HG03025 (cell line): ENCODE measurements around the gene ARMC10.
"Not testable (repeated sequence)": the region's sequence is repeated elsewhere in the genome, so short reads cannot be mapped to it uniquely, and the experiment has no call there.

Experiments
- ATAC-seq: cut with Tn5 transposase; IDR thresholded peaks from one replicate; pipeline ENCODE4 v1.9.1; 2021; ENCODE audit warnings: mild to moderate bottlenecking, moderate library complexity; ENCODE audit not compliant: unreplicated experiment, low FRiP score

ARMC10 gene

DNA sequence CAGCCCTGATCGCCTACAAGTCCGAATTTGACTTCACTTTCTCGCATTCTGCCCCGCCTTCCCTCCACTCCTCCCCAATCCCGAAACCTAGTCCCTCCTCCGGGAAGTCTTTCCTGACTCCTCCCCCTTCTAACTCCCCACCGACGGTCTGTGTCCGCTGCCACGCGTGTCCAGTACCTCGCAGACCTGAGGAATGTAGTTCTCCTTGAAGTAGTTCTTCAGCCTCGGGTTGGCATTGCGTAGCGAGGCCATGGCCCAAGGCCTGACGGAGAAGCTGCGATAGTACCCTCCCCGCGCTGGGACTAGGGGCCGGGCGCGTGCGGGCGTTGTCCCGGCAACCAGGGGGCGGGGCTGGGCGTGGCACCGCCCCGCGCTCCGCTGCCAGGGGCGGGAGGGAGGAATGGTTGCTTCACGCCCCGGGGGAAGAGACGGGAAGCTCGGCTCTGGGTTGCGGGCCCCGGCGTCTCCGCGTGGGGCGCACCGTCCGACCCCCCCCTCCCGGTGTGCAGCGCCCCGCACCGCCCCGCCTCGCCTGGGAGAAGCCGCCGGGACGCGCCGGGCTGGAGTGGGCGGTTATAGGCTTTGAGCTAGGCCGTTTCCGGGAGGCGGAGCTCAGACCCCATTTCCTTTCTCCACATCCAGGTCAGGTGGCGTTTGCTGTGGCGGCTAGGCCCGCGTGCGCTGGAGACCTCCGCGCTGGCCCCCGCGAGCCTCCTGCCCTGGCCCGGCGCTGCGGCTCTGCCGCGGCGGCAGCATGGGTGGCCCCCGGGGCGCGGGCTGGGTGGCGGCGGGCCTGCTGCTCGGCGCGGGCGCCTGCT, at the start of gene ARMC10, which contains the start of gene FBXL13:
Gene ARMC10, plus strand, starts transcription at position 622 of the 818 bp plus-strand sequence. Its CDS starts 133 bp downstream, at position 755.
Gene FBXL13, minus strand, starts transcription at position 278 of the 818 bp plus-strand sequence.
- ATAC-seq = peak; percentile 91

DNA sequence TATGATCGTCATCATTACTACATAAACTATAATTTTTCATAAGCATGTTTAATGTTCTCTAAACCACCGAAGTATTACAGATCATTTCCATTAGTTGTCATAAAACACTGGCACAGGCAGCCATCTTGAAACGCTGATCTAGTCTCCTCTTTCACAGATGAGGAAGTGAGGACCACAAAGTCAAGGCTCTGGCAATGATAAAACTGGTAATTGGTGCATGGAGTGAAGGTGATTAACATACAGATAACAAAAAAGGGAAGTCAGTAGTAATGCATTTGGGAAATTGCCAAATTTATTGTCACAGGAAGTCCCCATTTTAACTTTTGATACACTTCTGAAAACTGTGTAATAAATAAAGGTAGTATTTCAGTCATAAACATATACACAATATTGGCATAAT, 49.6 kb upstream of the ARMC10 start:
- no peak for ATAC-seq

DNA sequence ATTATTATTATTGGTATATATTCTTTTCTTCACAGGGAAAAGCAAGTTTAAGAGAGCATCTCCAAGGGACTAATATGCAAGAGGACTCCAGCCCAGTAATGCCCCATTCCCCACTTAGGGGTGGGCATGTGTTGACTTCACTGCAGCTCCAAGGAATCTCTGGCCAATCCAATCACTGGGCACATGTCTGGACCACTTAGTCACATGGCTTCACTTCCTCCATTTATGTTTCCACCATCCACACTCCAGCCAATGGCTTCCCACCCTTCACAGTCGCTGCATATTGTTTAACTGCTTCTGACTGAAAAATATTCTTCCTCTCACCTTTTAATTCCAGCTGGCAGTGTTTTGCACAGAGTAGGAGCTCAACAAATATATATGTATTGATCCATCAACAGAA, 43.9 kb upstream of the ARMC10 start:
- no peak for ATAC-seq

DNA sequence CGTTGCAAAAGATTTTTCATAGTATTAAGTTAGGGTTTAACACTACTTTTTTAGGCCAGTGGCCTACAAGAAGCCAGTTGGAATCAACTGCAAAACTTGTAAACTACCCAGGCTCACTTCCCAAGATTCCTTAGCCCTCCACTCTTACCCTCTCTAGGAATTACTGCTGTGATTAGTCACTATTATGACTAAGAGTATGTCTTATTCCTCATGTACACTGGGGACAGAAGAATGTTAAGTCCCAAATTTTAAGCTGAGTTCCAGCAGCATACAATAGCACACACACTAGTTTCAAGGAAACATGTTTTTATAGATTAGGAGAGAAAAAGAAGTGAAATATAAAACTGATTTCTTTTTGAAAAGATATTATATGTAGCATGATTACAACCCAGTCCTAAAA, 43.2 kb upstream of the ARMC10 start:
- no peak for ATAC-seq

DNA sequence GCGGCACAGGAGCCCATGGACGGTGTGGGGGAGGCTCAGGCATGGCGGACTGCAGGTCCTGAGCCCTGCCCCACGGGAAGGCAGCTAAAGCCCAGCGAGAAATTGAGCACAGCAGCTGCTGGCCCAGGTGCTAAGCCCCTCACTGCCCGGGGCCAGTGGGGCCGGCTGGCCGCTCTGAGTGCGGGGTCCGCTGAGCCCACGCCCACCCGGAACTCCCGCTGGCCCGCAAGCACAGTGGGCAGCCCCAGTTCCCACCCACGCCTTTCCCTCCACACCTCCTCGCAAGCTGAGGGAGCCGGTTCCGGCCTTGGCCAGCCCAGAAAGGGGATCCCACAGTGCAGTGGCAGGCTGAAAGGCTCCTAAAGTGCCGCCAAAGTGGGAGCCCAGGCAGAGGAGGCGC, 40.6 kb upstream of the ARMC10 start:
- ATAC-seq = not testable (repeated sequence)

DNA sequence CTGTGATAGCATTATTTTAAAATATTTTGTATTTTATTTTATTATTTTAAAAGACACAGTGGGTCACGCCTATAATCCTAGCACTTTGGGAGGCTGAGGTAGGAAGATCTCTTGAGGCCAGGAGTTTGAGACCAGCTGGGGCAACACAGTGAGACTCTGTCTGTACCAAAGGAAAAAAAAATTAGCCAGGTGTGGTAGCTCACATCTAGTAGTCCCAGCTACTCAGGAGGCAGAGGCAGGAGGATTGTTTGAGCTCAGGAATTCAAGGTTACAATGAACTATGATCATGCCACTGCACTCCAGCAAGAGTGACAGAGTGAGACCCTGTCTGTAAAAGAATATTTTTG, 37.5 kb upstream of the ARMC10 start:
- no peak for ATAC-seq

DNA sequence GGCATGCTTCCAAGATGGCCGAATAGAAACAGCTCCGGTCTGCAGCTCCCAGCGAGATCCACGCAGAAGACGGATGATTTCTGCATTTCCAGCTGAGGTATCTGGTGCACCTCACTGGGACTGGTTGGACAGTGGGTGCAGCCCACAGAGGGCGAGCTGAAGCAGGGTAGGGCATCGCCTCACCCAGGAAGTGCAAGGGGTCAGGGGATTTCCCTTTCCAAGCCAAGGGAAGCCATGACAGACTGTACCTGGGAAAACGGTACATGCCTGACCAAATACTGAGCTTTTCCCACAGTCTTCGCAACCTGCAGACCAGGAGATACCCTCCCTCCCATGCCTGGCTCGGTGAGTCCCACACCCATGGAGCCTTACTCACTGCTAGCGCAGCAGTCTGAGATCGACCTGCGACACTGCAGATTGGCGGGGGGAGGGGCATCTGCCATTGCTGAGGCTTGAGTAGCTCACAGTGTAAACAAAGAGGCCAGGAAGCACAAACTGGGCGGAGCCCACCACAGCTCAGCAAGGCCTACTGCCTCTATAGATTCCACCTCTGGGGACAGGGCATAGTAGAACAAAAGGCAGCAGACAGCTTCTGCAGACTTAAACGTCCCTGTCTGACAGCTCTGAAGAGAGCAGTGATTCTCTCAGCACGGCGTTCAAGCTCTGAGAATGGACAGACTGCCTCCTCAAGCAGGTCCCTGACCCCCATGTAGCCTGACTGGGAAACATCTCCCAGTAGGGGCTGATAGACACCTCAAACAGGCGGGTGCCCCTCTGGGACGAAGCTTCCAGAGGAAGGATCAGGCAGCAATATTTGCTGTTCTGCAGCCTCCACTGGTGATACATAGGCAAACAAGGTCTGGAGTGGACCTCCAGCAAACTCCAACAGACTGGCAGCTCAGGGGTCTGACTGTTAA, 36.9 kb upstream of the ARMC10 start:
- ATAC-seq = not testable (repeated sequence)

DNA sequence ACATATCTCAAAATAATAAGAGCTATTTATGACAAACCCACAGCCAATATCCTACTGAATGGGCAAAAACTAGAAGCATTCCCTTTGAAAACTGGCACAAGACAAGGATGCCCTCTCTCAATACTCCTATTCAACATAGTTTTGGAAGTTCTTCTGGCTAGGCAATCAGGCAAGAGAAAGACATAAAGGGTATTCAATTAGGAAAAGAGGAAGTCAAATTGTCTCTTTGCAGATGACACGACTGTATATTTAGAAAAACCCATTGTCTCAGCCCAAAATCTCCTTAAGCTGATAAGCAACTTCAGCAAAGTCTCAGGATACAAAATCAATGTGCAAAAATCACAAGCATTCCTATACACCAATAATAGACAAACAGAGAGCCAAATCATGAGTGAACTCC, 33.1 kb upstream of the ARMC10 start:
- not testable (repeated sequence) for ATAC-seq

DNA sequence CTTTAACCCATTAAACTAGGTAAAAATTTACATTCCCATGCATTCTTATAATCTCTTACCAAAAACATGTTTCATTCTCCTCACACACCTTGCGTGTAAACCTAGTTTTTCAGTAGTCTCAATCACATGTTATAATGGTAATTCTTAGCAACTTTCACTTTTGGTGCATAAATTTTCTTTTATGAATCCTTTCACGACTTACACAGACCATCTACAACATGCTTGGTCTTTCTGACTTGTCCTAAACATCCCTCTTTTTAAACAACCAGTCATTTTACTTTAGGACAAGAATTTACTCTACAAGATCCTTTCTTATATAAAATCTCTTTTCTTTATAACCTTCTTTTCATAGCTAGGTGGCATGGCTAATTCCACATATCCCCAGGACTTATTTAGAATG, 26.1 kb upstream of the ARMC10 start:
- no peak for ATAC-seq

DNA sequence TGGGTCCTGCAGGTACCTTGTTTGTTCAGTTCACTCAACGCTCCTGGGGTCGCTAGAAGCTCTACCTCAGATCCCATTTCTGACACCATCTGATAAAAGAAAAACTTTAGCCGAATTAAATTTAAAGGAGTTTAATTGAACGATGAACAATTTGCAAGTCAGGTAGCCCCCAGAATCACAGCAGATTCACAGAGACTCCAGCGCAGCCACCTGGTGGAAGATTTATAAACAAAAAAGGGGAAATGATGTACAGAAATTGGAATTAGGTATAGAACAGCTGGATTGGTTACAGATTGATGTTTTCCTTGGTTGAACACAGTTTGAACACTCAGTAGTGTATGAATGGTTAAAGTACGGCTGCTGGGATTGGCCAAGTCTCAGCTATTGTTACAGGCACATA, 23.4 kb upstream of the ARMC10 start:
- ATAC-seq = no peak

DNA sequence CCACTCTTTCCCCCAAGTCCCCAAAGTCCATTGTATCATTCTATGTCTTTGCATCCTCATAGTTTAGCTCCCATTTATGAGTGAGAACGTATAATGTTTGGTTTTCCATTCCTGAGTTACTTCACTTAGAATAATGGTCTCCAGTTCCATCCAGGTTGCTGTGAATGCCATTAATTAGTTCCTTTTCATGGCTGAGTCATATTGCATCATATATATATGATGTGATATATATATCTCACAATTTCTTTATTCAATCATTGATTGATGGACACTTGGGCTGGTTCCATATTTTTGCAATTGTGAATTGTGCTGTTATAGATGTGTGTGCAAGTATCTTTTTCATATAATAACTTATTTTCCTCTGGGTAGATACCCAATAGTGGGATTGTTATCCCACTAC, 18.9 kb upstream of the ARMC10 start:
- ATAC-seq = not testable (repeated sequence)

DNA sequence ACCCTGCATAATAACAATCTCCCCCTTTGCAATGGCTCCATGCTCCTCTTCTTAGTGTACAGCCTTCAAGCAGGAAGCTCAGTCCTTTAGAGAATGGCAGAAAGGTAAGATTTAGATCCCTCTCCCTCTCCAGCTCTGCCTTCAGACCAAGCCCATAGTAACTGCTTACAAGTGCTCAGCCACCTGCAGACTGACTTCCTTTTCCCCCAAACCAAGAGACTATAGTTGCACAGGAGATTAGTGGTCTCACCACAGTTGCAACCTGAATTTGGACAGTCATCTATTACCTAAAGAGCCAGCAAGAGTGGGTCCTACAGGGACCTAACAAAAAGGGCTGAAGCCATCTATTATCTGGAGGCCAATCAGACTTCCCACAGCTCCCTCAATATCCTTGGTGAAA, 16.8 kb upstream of the ARMC10 start:
- no peak for ATAC-seq

DNA sequence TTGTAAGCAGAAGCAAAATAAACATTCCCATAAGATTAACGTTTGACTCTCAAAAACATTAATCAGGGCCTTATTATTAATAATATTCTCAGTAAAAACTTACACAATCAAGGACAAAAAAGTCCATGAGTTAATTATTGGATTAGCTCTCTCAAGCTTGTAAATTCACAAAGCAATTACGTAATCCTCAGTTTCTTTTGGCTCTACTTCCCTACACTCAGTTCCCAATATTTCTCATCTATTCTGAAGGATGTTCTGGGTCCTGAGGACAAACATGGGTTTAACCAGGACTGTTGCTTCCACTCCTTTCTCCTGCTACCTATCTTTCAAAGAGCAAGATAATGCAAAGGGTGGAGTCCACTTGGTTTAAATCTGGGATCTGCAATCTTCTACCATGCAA, 15.5 kb upstream of the ARMC10 start:
- ATAC-seq = no peak

DNA sequence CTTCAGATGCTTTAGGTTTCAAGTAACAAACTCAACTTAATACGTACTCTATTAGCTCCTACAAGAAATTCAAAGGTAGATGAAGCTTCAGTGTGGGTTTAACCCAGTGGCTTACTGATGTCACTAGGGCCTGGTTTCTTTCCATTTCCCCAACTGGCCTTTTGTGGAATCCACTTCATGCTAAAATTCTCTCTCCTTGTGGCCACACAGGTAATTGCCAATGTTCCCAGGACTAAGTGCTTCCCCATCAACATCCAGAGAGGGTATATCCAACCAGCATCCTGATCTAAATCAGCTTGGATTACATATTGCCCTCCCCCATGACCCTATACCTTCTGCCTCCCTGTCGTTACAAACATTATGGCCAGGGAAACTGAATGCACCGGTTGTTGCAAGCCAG, 11.0 kb upstream of the ARMC10 start:
- no peak for ATAC-seq

DNA sequence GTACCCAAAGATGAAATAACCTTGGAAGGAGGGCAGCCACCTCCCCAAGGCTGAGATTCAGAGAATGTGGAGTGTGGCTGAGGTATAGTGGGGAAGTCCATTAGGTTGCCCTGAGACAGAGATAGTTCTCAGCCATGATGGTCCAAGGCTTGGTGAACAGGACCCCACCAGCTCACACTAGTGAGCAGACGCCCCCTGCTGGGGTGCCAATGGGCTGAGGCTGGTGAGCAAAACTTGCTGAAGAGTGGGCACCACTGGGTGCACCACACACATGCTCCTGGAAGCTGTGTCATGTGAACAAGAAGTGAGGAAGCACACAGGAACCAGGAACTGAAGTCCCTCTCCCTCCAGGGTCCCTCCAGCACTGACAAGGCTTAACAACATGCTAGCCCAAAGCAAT, 9.3 kb upstream of the ARMC10 start:
- ATAC-seq = no peak

DNA sequence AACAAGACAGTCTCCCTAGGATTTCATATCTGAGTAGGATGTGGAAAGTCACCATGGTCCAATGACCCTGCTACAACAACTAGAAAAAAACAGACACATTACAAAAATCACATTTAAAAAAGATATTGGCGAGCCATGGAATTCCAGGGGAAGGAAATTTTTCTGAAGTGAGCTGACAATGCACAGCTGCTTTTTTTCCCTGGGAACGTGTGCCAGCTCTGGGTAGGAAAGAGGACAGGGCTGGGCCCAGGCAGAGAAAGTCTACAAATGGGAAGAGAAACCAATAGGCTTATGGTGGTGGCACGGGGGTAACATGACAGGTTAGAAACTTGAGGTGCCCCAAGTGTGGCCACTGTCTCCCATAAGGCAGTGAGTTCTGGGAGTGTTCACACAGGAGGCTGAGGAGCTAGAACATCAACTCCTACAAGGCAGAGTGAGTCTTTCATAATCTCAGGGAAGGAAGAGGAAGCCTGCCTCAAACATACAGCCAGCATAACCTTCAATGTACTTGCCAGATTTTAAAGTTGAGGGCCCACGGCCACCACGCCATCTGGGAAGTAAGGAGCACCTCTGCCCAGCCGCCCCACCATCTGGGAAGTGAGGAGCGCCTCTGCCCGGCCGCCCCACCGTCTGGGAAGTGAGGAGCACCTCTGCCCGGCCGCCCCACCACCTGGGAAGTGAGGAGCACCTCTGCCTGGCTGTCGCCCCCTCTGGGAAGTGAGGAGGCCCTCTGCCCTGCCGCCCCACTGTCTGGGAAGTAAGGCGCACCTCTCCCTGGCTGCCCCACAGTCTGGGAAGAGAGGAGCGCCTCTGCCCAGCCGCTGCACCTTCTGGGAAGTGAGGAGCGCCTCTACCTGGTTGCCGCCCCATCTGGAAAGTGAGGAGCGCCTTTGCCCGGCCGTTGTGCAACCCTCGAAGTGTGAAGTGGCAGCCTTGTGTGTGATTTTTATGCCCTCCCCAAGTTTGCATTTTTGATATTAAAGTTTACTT, 6.2 kb upstream of the ARMC10 start:
- ATAC-seq = no peak

DNA sequence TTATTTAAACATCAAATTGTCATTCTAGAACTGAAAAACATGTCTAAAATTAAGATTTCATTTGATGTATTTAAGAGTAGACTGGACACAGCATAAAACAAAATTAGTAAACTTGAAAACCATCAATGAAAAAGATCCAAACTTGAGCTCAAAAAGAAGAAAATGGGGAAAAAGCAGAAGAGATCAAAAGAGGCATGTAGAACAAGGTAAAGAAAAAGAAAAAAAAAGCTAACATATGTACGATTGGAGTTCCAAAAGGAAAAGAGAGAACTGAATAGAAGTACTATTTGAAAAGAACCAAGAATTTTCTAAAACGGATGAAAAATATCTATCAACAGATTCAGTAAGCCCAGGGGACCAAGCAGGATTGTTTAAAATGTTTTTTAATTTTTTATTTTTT, 3.9 kb upstream of the ARMC10 start:
- ATAC-seq = no peak

DNA sequence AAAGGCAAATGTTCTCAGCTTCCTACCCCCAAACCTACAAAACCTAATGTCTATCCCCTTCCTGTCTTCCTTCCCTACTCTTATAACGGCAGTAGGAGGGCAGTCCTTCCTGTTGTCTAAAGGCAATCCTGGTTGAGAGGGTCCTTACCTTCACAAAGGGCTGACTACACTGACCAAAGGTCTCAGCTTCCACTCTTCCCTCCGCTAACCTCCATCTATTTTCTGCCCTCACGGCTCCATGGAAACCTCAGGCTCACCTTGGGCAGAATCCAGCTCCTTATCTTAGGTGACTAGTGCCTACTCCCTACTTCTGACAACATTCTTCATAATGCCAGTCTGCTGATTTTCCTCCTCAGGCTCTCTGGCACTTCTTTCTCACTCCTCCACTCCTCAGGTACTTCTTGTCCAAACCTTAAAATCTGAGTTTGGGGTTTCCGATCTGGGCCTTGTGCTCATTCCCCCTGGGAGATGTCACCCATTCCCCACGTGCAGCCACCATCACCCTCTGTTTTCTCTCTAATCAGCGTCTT, 886 bp upstream of the ARMC10 start:
- no peak for ATAC-seq

DNA sequence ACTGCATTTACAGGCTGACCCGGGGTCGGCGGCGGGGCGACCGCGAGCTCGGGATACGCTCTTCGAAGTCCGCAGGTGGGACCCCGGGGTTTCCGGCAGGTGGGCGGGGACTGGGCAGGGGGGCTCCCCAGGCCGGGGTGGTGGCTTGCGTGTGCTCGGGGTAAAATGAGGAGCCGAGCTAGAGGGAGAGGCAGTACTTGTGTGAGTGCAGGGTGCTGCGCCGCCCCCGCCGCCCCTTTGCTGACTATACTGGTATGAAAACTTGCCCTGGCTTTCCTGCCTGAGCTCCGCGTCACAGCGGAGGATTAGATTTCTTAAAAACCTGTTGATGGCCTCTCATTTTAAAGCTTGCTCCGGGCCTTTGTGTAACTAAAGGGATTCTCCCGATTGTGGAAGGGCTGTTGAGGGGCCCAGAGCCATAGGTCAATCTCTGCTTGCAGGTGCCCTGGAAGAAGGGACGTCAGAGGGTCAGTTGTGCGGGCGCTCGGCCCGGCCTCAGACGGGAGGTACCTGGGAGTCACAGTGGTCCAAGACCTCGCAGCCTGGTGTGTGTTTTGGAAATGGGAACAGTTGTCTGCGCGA, 488 bp downstream of the ARMC10 start:
- peak; percentile 40 for ATAC-seq

DNA sequence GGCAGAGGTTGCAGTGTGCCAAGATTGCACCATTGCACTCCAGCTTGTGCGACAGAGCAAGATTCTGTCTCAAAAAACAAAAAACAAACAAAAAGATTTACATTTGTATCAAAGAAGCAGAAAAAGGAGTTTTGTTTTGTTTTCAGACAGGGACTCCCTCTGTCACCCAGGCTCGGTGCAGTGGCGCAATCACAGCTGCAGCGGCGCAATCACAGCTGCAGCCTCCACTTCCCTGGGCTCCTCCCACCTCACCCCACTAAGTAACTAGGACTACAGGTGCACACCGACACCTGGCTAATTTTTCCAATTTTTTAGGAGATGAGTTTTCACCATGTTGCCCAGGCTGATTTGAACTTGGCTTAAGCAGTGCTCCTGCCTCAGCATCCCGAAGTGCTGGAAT, 1.8 kb downstream of the ARMC10 start:
- no peak for ATAC-seq
